GM23338 (cell line): ENCODE data around the gene ELOB. TPM values are rescaled to one million over a fixed set of nuclear protein-coding genes. Genes with fewer than 3 reads are reported as not detected.

Experiments
- ATAC-seq: fragments of 200-7000 bp; cut with Tn5 transposase; 3 replicates; pipeline ENCODE4 v1.9.1; 2020
- DNase-seq: peaks from one replicate; pipeline ENCODE4 v3.0.0-alpha.2; 2015; ENCODE audit warnings: low spot score
- H2AFZ ChIP-seq: fragments of 200-600 bp; sonication (generic); 2 replicates; pipeline ENCODE4 v1.8.0; 2016; ENCODE audit warnings: antibody characterized with exemption, mild to moderate bottlenecking, moderate library complexity
- H3F3A ChIP-seq: fragments of 200-600 bp; sonication (generic); replicated peaks from 2 replicates; pipeline ENCODE4 v1.8.0; 2017; ENCODE audit warnings: antibody characterized with exemption, mixed run types, low read depth
- H3K27ac ChIP-seq: fragments of 200-600 bp; sonication (generic); 2 replicates; pipeline ENCODE4 v1.6.1; 2016; ENCODE audit warnings: low read depth
- H3K27me3 ChIP-seq: fragments of 200-600 bp; sonication (generic); 2 replicates; pipeline ENCODE4 v1.8.0; 2016; ENCODE audit warnings: mild to moderate bottlenecking, mixed run types, moderate library complexity; ENCODE audit not compliant: insufficient read depth
- H3K36me3 ChIP-seq: fragments of 200-600 bp; sonication (generic); 2 replicates; pipeline ENCODE4 v1.8.0; 2016; ENCODE audit warnings: mild to moderate bottlenecking; ENCODE audit not compliant: insufficient read depth
- H3K4me1 ChIP-seq: fragments of 200-600 bp; sonication (generic); 2 replicates; pipeline ENCODE4 v1.8.0; 2016; ENCODE audit warnings: mild to moderate bottlenecking, moderate library complexity; ENCODE audit not compliant: insufficient read depth
- H3K4me2 ChIP-seq: fragments of 200-600 bp; sonication (generic); 2 replicates; pipeline ENCODE4 v1.7.1; 2017; ENCODE audit warnings: mixed run types
- H3K4me3 ChIP-seq: fragments of 200-600 bp; sonication (generic); 2 replicates; pipeline ENCODE4 v1.6.1; 2016; ENCODE audit warnings: mixed run types
- H3K79me2 ChIP-seq: fragments of 200-600 bp; sonication (generic); replicated peaks from 2 replicates; pipeline ENCODE4 v1.8.0; 2017; ENCODE audit warnings: mild to moderate bottlenecking; ENCODE audit not compliant: insufficient read depth
- H3K9me2 ChIP-seq: fragments of 200-600 bp; sonication (generic); 2 replicates; pipeline ENCODE4 v1.8.0; 2017; ENCODE audit not compliant: insufficient read depth
- H4K20me1 ChIP-seq: fragments of 200-600 bp; sonication (generic); replicated peaks from 2 replicates; pipeline ENCODE4 v1.8.0; 2017; ENCODE audit warnings: mild to moderate bottlenecking; ENCODE audit not compliant: insufficient read depth
- H3K27ac Mint-ChIP-seq: 2 replicates; pipeline ENCODE4 v1.8.0; 2020; ENCODE audit warnings: inconsistent platforms, mild to moderate bottlenecking, moderate library complexity, mixed read lengths
- H3K27me3 Mint-ChIP-seq: 3 replicates; pipeline ENCODE4 v1.8.0; 2022; ENCODE audit warnings: low read depth, mild to moderate bottlenecking, moderate library complexity, mixed read lengths, inconsistent platforms; ENCODE audit not compliant: insufficient read depth, poor library complexity
- H3K36me3 Mint-ChIP-seq: 3 replicates; pipeline ENCODE4 v1.8.0; 2021; ENCODE audit warnings: low read depth, mild to moderate bottlenecking, inconsistent platforms, moderate library complexity, mixed read lengths
- H3K4me1 Mint-ChIP-seq: 3 replicates; pipeline ENCODE4 v1.8.0; 2020; ENCODE audit warnings: mild to moderate bottlenecking, inconsistent platforms, mixed read lengths
- H3K4me3 Mint-ChIP-seq: 3 replicates; pipeline ENCODE4 v1.8.0; 2021; ENCODE audit warnings: moderate library complexity, mild to moderate bottlenecking, inconsistent platforms, mixed read lengths
- H3K9me3 Mint-ChIP-seq: 3 replicates; pipeline ENCODE4 v1.8.0; 2020; ENCODE audit warnings: moderate library complexity, mild to moderate bottlenecking, inconsistent platforms, mixed read lengths
- STAT1 ChIP-seq: IDR thresholded peaks from one replicate; pipeline ENCODE4 v1.6.1; 2016; ENCODE audit warnings: antibody characterized with exemption; ENCODE audit not compliant: unreplicated experiment
- polyA plus RNA-seq: library from polyadenylated mRNA; unstranded; fragments of >200 nt; fragmentation: Nextera tagmentation; extraction: Ambion mirVana; gene quantifications from 2 replicates; pipeline ENCODE4 v1.2.1, GENCODE V29; 2016
- total RNA-seq: library from RNA; depleted of rRNA; stranded (reverse); fragments of >200 nt; shearing (Covaris generic); gene quantifications from 2 replicates; pipeline ENCODE4 v1.2.3, GENCODE V29; 2014
- TF ChIP-seq, protein P1 (sequence below): fragments of 250-450 bp; sonication (Bioruptor Pico); IDR thresholded peaks from 2 replicates; pipeline ENCODE4 v1.5.0; 2020; ENCODE audit warnings: mild to moderate bottlenecking, moderate library complexity
- TF ChIP-seq, protein P2 (sequence below), 2 experiments: fragments of 200-600 bp in 1 of 2; sonication (generic) in 1 of 2; conservative IDR thresholded peaks; 2 replicates each; pipeline versions ENCODE4 v1.5.1 to v1.6.1; 2016 to 2017; ENCODE audit warnings: antibody characterized with exemption in 2 of 2, low read depth in 2 of 2, mild to moderate bottlenecking in 2 of 2, moderate library complexity in 1 of 2

The ELOB gene
- total and polyA plus RNA-seq, 2 experiments from 2014 or later: 278 to 756 TPM

DNA sequence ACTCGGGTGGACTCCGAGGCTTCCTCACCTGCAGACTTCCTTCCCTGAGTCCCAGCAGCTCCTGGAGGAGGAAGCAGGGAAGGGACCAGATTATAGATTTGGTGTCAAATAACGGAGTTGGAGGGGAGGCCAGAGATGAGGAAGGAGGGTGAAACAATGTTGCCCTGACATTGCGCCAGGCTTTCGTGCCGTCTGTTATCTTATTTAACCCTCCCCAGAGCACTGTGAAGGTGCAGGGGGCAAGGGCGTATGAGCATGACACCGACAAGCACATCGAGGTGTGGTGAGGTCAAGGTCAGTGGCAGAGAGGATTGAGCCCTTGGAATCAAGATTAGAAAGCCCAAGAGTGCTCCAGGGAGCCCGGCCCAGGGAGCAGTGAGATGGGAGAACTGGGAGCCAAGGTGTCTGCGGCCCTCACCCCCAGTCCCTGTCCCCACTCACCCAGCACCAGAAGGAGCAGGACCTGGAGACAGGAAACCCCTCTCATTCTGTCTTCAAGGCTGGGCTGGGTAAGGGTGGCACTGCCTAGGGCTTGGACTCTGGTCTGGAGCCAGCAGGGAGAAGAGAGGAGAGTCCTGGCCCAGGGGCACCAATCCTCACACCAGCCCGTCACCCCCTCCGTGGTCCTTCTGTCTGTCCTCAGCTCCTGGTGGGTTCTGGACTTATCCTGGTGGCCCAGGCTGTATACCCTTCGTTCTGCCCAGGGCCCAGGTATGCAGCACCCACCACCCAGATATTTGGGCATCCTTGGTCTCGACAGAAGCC lies 9.2 kb upstream of the ELOB start (continued):
- TF ChIP-seq, protein P1, sequence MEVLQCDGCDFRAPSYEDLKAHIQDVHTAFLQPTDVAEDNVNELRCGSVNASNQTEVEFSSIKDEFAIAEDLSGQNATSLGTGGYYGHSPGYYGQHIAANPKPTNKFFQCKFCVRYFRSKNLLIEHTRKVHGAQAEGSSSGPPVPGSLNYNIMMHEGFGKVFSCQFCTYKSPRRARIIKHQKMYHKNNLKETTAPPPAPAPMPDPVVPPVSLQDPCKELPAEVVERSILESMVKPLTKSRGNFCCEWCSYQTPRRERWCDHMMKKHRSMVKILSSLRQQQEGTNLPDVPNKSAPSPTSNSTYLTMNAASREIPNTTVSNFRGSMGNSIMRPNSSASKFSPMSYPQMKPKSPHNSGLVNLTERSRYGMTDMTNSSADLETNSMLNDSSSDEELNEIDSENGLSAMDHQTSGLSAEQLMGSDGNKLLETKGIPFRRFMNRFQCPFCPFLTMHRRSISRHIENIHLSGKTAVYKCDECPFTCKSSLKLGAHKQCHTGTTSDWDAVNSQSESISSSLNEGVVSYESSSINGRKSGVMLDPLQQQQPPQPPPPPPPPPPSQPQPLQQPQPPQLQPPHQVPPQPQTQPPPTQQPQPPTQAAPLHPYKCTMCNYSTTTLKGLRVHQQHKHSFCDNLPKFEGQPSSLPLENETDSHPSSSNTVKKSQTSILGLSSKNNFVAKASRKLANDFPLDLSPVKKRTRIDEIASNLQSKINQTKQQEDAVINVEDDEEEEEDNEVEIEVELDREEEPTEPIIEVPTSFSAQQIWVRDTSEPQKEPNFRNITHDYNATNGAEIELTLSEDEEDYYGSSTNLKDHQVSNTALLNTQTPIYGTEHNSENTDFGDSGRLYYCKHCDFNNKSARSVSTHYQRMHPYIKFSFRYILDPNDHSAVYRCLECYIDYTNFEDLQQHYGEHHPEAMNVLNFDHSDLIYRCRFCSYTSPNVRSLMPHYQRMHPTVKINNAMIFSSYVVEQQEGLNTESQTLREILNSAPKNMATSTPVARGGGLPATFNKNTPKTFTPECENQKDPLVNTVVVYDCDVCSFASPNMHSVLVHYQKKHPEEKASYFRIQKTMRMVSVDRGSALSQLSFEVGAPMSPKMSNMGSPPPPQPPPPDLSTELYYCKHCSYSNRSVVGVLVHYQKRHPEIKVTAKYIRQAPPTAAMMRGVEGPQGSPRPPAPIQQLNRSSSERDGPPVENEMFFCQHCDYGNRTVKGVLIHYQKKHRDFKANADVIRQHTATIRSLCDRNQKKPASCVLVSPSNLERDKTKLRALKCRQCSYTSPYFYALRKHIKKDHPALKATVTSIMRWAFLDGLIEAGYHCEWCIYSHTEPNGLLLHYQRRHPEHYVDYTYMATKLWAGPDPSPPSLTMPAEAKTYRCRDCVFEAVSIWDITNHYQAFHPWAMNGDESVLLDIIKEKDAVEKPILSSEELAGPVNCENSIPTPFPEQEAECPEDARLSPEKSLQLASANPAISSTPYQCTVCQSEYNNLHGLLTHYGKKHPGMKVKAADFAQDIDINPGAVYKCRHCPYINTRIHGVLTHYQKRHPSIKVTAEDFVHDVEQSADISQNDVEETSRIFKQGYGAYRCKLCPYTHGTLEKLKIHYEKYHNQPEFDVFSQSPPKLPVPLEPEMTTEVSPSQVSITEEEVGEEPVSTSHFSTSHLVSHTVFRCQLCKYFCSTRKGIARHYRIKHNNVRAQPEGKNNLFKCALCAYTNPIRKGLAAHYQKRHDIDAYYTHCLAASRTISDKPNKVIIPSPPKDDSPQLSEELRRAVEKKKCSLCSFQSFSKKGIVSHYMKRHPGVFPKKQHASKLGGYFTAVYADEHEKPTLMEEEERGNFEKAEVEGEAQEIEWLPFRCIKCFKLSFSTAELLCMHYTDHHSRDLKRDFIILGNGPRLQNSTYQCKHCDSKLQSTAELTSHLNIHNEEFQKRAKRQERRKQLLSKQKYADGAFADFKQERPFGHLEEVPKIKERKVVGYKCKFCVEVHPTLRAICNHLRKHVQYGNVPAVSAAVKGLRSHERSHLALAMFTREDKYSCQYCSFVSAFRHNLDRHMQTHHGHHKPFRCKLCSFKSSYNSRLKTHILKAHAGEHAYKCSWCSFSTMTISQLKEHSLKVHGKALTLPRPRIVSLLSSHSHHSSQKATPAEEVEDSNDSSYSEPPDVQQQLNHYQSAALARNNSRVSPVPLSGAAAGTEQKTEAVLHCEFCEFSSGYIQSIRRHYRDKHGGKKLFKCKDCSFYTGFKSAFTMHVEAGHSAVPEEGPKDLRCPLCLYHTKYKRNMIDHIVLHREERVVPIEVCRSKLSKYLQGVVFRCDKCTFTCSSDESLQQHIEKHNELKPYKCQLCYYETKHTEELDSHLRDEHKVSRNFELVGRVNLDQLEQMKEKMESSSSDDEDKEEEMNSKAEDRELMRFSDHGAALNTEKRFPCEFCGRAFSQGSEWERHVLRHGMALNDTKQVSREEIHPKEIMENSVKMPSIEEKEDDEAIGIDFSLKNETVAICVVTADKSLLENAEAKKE (CRISPR knock-in tag): no peak

DNA sequence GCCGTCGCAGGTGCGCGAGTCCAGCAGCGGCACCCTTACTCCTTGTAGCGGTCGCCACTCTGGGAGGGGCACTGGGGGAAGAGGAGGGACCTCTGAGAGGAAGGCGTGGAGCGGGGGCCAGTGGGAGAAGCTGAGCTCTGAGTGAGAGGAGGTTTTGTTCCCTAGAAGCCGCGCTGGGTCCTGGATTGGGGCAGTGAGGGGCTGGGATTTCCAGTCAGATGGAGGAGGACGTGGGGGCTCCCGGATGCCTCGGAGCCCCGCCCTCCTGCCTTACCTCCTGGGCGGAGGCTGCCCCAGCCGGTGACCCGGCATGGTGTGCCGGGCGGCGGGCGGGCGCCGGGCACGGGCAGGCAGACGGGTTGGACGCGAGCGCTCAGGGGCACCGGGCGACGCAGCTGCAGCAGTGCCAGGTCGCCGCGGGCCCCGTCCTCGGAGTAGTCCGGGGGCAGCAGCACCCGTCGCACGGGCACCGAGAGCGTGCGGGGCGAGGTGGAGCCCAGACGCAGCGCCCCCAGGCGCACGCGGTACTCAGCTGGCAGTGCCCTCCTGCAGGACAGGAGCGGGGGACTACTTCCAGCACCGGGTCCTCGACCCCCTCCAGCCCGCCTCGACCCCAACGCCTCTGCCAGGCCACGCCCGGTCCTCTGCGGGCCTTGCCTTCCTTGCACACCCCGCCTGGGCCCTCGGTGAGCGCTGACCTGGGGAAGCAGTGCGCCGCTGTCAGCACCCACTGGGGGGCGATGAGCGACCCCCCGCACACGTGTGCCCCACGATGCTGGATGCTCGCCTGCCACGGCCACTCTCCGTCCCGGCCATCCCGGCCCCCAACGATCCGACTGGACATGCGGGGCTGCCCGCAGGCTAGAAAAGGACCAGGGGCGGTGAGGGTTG lies 8.3 kb upstream of the ELOB start:
- Histone ChIP-seq H3K4me3 (peak overlapping the region; percentile 61), H3K79me2 (no peaks in the 10 kb centered on the region), H3K4me1 (no peaks in the 10 kb centered on the region), H3K27ac (no peak overlapping the region), H4K20me1 (no peaks in the 10 kb centered on the region), H3K4me2 (peak overlapping the region; percentile 80), H3K36me3 (no peaks in the 10 kb centered on the region), H3F3A (0 out of 2 replicates have a peak, but pooled peaks cover 3% of the 10 kb centered on the region), H3K27me3 (peaks cover 29% of the 10 kb centered on the region), H2AFZ (peak overlapping the region; percentile 97), H3K9me2 (no peaks in the 10 kb centered on the region)
- H3K27me3 Mint-ChIP-seq: peaks cover 37% of the 10 kb centered on the region
- peaks cover 4% of the 10 kb centered on the region for H3K4me1 Mint-ChIP-seq
- peak overlapping the region; percentile 71 for H3K4me3 Mint-ChIP-seq
- no peak overlapping the region for H3K27ac Mint-ChIP-seq
- DNase-seq (peak; percentile 56), ATAC-seq (peak; percentile 50)
- TF ChIP-seq STAT1: no peak
- TF ChIP-seq, protein P2, sequence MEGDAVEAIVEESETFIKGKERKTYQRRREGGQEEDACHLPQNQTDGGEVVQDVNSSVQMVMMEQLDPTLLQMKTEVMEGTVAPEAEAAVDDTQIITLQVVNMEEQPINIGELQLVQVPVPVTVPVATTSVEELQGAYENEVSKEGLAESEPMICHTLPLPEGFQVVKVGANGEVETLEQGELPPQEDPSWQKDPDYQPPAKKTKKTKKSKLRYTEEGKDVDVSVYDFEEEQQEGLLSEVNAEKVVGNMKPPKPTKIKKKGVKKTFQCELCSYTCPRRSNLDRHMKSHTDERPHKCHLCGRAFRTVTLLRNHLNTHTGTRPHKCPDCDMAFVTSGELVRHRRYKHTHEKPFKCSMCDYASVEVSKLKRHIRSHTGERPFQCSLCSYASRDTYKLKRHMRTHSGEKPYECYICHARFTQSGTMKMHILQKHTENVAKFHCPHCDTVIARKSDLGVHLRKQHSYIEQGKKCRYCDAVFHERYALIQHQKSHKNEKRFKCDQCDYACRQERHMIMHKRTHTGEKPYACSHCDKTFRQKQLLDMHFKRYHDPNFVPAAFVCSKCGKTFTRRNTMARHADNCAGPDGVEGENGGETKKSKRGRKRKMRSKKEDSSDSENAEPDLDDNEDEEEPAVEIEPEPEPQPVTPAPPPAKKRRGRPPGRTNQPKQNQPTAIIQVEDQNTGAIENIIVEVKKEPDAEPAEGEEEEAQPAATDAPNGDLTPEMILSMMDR (conservative IDR thresholded peaks at IDR 0.05; ENCODE audit: low read depth in 2 of 2): peak; percentile 36 to 38; a peak in 3 of 4 replicates
- H3K9me3 Mint-ChIP-seq: no peaks in the 10 kb centered on the region; the same call in 2 of the 3 replicates
- H3K36me3 Mint-ChIP-seq: no peaks in the 10 kb centered on the region
